Effector CD4-positive, alpha-beta T cell (primary cell): ENCODE data around the gene GIMAP5.

ENCODE experiments used
- DNase-seq: peaks from one replicate; pipeline ENCODE4 v3.0.0-alpha.2; 2020

Gene GIMAP5

DNA sequence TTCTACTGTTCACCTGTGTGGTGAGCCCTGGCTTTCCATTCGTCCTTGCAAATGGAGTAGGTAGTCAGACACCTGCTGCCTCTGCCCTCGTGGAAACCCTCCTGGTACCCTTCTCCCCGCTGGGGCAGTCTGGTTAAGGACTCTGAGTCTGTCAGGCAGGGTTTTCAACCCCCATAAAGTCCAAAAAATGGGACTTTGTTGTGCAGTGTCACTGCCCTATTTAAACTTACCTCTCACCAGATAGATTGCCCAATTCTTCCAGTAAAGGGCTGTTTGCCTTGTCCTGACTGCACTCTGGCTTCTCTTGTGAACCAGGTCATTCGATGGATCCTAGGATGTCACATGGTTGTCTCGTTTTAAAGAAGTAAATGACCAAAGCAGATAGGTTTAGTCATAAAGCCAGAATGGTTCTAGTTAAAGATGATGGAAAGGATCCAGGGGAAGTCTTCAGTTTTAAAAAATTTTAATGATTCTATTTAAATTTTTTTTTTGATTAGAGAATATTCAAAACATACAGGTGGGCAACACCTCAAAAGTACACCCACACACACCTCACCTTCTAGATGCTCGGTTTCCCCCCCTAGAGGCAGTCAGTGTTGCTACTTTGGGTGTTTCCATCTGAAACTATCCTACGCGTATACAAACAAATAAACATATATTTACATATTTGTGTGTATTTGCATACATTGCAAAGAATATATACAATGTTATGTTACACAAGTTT lies 41.0 kb downstream of the GIMAP5 start:
- DNase-seq = no peak

GRCh38 chr7:150778738-150779301 lies 41.6 kb downstream of the GIMAP5 start:
- DNase-seq = peak; percentile 68

GRCh38 chr7:150780292-150780691 lies 43.1 kb downstream of the GIMAP5 start:
- DNase-seq = no peak

DNA sequence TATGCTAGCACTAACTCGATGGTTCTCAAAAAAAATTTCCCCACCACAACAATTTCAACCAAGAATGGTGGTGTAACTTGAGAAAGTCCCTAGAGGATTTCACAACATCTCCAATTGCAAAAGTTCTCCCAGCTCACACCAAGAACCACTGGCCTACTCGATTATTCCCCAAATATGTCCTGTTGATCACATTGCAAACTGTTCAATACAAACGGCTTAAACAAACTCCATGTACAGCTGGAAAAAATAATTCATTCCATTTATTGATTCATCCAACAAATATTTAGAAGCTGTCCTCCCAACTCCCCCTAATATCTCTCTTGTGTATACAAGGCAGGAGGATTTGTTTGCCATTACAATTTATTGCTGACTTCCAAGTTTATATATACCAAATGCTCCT lies 43.9 kb downstream of the GIMAP5 start:
- DNase-seq = no peak

GRCh38 chr7:150781961-150782360 lies 44.7 kb downstream of the GIMAP5 start:
- DNase-seq = no peak

DNA sequence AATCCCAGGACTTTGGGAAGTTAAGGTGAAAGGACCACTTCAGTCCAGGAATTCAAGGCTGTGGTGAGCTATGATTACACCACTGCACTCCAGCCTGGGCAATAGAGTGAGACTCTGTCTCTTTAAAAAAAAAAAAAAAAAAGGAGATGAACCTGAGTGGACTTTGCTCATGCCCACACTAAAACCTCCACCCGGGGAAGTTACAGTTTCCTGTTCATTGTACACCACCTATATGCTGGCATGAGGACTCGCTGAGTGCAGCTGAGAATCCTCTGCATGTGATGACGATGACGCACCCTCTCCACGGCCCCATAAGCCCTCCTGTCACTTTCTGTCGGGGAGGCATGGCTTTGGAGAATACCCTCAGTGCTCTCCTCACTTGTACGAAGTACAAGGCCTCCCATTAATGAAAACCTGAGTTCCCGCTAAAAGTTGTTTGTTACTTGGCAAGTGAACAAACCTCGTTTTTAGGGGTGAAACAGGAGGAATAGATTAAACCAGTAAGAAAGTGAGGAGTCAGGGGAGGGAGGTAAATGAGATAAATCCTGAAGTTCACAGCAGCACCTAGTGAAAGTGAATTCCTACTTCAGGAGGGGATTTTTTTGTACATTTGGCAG lies 47.0 kb downstream of the GIMAP5 start:
- no peak for DNase-seq

- no peak for DNase-seq
These were observed 47.7 kb downstream of the GIMAP5 start for GRCh38 chr7:150784954-150785353.

DNA sequence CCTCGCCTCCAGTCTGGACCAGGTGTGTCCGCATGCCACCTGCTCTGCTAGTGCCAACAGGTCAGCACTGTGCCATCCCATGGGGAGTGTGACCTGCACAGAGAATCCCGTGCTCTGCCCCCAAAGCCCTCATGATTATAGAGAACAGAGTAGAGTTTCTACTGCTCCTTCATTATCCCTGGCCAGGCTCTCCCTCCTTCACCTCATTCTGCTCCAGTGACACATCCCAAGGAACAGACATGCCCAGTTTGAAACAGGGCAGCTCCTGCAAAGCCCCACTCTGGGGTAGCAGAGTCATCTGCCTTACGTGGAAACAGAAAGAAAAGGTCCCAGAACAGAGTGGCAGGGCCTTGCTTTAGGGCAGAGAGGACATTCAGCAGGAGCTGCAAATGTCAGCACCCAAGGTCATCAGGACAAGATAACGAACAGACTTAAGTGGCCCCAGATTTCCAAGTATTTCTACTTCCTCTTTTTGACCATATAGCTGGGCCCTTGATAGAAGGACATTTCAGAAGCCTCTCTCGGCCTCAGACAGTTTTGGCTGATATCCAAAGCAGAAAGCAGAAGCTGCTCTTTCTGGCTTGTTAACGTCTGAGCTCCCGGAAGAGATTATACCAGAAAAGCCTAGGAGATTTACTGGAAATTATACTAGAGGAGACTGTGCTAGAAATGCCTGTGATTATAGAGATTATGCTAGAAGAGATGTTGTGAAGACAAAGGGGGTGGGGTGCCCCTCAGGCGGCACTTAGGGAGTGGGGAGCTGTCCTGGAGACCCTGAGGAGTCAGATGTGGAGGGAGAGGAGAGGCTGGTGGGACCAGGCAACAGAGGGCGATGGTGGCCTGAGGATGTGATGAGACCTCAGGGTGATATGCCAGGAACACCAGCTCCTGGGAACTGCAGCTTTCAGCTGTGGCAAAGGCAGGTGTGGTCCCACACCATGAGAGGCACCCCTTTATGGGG lies 50.4 kb downstream of the GIMAP5 start:
- DNase-seq = no peak

GRCh38 chr7:150788474-150789269 lies 51.5 kb downstream of the GIMAP5 start:
- no peak for DNase-seq

DNA sequence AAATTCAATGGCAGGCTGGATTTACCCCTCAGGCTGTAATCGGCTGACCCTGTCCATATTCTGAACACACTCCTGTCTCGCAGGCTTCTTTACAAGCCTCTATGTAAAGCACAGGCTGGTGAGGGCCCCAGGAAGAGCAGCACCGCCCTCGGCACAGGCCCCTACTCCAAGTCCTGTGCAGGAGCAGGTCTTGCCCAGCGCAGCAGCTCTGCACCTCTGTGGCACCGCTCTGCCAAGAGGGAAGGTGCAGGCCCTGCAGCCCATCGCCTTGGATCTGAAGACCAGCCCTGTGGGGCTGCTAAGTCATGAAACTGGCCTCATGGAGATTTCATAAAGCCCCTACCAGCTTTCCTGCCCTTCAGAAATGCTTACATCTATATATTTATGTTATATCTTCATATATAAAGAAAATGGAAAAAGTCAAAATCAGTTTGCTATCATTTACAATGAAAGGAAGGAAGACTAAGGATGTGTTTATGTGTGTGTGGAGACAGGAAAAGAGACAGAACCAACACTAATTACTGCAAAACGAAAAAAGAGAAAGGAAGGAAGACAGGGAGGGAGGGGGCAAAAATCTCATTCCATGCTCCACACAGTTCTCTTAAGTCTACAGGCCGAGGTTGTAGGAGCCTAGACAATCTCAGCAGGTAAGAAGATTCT lies 53.3 kb downstream of the GIMAP5 start:
- DNase-seq = no peak

DNA sequence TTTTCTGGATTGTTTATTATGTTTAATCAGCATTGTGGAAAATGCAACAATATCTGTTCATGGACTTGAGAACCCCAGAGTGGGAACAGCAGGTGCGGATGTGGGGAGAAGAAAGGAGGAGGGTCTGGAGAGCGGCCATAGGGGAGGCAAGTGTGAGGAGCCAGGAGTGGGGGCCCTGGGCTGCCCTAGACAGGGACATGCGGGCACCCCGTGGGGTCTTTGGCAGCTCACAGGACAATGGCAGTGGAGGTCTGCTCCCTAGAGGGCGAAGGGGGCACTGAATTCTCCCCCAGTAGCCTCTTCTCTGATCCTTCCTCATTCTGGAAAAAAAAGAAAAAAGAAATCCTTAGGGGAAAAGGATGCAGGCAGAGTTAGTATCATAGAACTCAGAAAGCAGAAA lies 54.1 kb downstream of the GIMAP5 start:
- no peak for DNase-seq

DNA sequence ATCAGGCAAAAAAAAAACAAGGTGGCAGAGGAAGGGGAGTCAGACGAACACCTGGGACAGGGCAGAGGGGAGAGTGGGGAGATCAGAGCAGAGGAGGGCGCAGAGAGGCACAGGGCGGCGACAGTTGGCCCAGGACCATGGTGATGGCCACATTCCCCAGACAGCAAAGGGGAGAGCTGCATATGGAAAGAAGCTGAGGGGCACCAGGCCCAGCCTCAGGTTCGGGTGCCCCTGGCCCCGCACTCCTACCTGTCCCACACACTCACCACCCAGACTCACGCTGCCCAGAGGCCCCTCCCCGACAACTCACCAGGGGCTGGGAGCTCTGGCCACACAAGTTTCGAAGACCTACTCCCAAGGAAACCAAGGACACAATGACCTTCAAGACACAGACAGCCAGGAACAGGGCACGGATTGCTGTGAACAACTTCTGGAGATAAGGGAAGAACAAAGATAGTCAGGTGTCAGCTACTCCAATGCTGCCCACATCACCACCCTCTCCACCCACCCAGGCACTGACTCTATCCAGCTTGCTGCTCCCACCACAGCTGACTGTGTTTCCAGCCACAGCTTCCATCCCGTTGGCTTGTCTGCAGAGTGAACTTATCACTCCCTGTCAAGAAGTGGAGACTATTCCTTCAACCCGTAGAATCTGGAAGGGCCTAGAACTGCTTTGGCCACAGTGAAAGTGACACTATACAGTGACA lies 54.7 kb downstream of the GIMAP5 start:
- DNase-seq = no peak
